AG09309 (cell line): ENCODE results near the gene PBX4.

Source experiments
- DNase-seq: peaks from one replicate; pipeline ENCODE4 v3.0.0-alpha.2; 2010; ENCODE audit warnings: low read depth
- H3K4me3 ChIP-seq: 2 replicates; pipeline ENCODE4 v1.5.1; 2011; ENCODE audit warnings: mild to moderate bottlenecking, low read depth, low read length, moderate library complexity; ENCODE audit not compliant: control insufficient read depth
- CTCF ChIP-seq: IDR thresholded peaks from 2 replicates; pipeline ENCODE4 v1.5.1; 2011; ENCODE audit warnings: mild to moderate bottlenecking, low read depth, low read length, inconsistent platforms; ENCODE audit not compliant: insufficient read depth, control insufficient read depth; ENCODE audit errors: missing control alignments

PBX4 gene

GRCh38 chr19:19626516-19627472 is 8.3 kb upstream of the PBX4 start:
- no peak for TF ChIP-seq CTCF
- DNase-seq, result no peak
- H3K4me3 ChIP-seq, result no peak overlapping the region

GRCh38 chr19:19624032-19624570 is 5.6 kb upstream of the PBX4 start:
- no peak for DNase-seq
- no peak for TF ChIP-seq CTCF
- H3K4me3 ChIP-seq, result no peak overlapping the region

GRCh38 chr19:19623383-19623782 is 4.9 kb upstream of the PBX4 start:
- no peak overlapping the region for H3K4me3 ChIP-seq
- TF ChIP-seq CTCF, result no peak
- DNase-seq, result no peak

GRCh38 chr19:19619849-19620210 is 1.3 kb upstream of the PBX4 start:
- H3K4me3 ChIP-seq, result no peak overlapping the region

GRCh38 chr19:19619181-19619848 is 828 bp upstream of the PBX4 start:
- no peak for DNase-seq
- H3K4me3 ChIP-seq, result no peak overlapping the region; the same call in 1 of the 2 replicates
- no peak for TF ChIP-seq CTCF

More at GRCh38 chr19:19619849-19620210, 1.3 kb upstream of the PBX4 start:
- no peak for TF ChIP-seq CTCF
- DNase-seq, result no peak

GRCh38 chr19:19615086-19615485 is 3.4 kb downstream of the PBX4 start:
- no peak overlapping the region for H3K4me3 ChIP-seq
- no peak for DNase-seq

More at GRCh38 chr19:19615086-19615485, 3.4 kb downstream of the PBX4 start:
- no peak for TF ChIP-seq CTCF
